GM12874 (cell line): ENCODE results near the gene AKAP11.

ENCODE experiments used
- CTCF ChIP-seq: IDR thresholded peaks from 2 replicates; pipeline ENCODE4 v1.5.1; 2011; ENCODE audit warnings: low read depth, mild to moderate bottlenecking, control low read depth, low read length, moderate library complexity; ENCODE audit not compliant: insufficient read depth

The AKAP11 gene

GRCh38 chr13:42275098-42275471 is 3.1 kb downstream of the AKAP11 start:
- no peak for TF ChIP-seq CTCF

DNA sequence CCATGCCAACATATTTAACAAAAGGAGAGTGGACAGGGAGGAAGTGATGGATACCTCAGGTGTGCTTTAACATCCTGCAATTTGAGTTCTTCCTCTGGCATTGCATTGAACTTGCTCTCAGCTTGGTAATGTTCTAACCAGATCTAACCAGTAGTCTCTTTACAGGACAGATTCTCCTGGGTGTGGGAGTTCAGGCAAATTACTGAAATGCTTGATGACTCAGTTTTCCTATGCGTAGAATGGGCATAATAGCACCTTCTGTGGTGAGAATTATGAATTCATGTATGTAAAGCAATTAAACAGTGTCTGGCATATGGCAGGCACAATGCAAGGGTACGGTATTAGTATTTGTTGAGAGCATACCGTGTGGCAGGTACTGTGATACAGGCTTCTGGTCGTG is 3.6 kb downstream of the AKAP11 start:
- TF ChIP-seq CTCF: no peak

- TF ChIP-seq CTCF: no peak
These were observed 4.7 kb downstream of the AKAP11 start for GRCh38 chr13:42276683-42277082.

DNA sequence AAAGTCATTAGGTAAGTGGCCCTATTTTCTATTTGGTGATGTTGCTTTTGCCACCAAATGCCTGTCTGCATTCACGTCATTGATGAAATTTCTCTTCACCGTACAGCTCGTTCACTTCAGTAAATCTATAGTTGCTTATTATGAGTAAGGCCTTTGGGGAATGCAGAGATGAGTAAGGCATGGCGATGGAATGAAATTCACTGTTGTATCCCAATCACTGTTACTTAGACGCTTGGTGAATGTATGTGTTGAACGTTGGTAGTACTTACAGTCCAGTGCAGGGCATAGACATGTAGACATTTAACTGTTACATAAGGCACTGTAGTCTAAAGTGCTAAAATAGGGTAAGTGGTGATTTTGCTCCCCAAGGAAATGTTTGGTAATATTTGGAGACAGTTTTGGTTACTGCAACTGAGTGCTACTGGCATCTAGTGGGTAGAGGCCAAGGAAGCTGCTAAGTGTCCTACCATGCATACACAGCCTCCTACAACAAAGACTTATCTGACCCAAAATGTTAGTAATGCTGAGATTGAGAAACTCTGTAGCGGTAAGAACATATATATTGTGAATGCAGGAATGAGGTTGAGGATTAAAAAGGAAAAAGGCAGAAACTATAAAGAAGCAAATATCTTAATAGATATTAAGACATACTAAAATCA is 5.8 kb downstream of the AKAP11 start:
- TF ChIP-seq CTCF: no peak

GRCh38 chr13:42279080-42279479 is 7.1 kb downstream of the AKAP11 start:
- TF ChIP-seq CTCF: no peak

- no peak for TF ChIP-seq CTCF
These were observed 8.0 kb downstream of the AKAP11 start for GRCh38 chr13:42279986-42280385.

GRCh38 chr13:42280537-42280936 is 8.6 kb downstream of the AKAP11 start:
- no peak for TF ChIP-seq CTCF
